ENCODE results near the gene SYNJ1.
A peak's percentile ranks its signal among the peaks of the same experiment; 100 is the strongest.
"Not testable (repeated sequence)": the region's sequence is repeated elsewhere in the genome, so short reads cannot be mapped to it uniquely, and the experiment has no call there.

SYNJ1 gene

DNA sequence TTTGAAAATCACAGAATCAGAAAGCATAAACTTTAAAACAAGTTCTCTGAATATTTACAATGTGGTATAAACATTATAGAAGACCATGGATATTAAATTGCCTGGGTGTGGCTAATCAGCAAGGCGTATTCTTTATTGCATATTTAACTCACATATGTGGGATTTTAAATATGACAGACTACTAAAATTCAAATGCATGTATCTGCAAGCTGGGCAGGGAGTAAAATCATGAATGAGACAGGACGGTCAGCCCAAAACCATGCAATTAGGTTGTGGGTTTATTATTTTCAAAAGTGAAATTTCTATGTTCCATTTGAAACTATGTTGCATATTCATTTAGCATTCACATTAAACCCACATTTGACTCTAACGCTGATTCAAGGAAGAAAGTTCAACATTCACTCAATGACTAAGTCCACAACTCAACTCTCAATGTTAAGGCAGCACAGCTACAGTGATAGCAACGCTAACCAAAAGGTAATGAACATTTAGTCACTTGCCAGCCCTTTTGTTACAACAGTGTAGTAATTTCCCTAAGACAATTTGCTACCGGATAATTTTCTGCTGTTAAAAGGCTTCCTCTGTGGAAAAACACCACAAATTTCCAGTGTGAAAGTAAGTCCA lies 6.3 kb upstream of the SYNJ1 start:
- no peak for DNase-seq

GRCh38 chr21:32733356-32733755 lies 5.5 kb upstream of the SYNJ1 start:
- no peak for DNase-seq

DNA sequence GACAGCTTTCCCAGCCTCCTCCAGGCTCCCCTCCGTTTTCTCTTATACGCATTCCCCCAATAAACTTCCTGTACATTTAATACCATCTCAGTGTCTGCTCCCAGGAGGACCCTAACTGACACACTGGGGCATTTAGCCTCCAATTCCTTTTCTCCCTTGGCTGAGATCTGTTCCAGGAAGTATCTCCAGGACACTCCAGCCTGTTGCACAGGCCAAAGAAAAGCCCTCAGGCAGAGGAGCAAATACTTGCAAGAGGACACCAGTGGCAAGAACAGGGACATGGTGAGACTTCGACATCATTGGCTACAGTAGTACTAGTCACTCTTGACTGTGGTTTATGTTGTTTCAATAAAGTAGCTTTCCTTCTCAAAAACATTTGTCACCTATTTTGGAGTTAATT lies 4.7 kb upstream of the SYNJ1 start:
- no peak for DNase-seq

DNA sequence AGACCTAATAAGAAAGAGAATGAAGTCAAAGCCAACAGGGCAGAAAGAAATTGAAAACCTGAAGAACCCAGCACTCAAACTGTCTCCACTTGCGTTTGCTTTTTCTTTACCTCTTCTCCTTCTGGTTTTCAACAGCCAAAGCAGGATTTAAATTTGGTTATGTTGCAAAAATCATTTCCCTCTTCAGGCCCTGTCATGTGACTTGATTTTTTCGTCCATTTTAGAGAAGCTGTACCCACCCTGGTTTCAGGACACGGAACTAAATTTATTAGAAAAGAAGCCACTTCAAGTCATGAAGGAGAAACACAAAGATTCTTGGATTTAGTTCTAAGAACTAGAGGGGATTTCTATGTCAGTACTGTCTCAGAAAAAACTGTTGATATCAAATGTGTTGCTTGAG lies 1.0 kb upstream of the SYNJ1 start:
- no peak for DNase-seq

- no peak for DNase-seq
These were observed 635 bp upstream of the SYNJ1 start for GRCh38 chr21:32728456-32728839.

- peak; percentile 28 for DNase-seq
These were observed 750 bp downstream of the SYNJ1 start for GRCh38 chr21:32726839-32727686.

DNA sequence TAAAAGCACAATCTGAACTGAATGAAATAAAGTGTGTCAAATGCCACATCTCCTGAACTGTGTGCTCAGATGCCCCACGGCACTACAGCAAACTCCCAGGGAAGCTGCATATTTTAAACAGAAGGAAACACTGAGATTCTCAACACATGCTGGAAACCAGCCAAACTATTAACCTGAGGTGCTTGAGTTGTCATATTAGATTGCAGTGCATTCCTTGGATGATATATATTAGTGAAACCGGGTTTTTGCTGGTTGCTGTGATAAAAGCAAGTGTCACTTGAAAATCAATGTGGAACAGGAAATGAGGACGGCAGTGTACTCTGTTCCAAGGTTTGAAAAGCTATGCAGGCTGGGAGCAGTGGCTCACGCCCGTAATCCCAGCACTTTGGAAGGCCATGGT lies 8.7 kb downstream of the SYNJ1 start:
- no peak for DNase-seq

DNA sequence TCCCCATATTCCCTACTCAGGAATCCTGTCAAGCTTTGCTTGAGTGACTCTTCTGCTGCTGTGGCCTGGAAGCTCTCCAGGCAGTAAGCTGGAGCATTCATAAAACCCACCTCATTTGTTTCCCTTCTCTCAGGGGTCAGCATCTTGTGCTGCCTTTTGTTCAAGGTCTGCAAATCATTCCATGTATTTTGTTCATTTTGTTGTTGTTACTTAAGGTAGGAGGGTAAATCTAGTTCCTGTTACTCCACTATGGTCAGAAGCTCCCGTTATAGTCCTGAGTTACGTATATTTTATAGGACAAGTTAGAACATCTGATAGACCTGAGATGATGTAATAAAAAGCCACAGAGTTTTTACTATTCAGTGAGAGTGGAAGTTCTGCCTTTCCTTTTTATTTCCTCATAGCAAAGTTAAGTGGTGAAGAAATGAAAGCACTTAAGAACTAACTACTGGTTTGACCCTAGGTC lies 9.9 kb downstream of the SYNJ1 start:
- DNase-seq: no peak

DNA sequence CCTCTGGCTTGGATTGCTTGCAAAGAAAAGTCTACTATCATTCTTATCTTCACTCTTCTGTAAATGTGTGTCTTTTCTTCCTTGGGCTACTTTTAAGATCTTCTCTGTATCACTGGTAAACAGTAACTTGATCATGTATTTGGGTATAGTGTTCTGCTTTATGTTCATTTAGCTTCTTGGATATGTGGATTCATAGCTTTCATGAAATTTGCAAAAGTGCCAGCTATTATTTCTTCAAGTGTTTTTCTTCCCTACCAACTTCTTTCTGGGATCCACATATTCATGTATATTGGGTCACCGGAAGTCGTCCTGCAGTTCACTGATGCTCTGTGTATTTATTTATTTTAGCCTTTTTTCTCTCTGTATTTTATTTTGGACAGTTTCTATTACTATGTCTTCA lies 11.3 kb downstream of the SYNJ1 start:
- DNase-seq: no peak

DNA sequence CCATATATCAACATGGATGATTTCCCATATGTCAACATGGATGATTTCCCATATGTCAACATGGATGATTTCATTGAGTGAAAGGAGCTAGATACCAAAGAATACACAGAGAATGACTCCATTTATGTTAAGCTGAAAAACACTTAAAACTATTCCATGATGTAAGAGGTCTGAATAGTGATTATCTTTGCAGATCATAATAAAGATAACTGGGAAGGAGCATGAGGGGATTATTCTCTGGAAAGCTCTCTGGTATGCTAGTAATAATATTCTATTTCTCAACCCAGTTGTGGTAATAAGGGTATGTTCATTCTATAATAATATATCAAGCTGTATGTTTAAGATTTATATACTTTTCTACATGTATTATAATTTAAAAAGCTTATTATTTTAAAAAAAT lies 14.1 kb downstream of the SYNJ1 start:
- no peak for DNase-seq

- no peak for DNase-seq
These were observed 15.2 kb downstream of the SYNJ1 start for GRCh38 chr21:32712641-32713040.

GRCh38 chr21:32712043-32712442 lies 15.8 kb downstream of the SYNJ1 start:
- DNase-seq: no peak

DNA sequence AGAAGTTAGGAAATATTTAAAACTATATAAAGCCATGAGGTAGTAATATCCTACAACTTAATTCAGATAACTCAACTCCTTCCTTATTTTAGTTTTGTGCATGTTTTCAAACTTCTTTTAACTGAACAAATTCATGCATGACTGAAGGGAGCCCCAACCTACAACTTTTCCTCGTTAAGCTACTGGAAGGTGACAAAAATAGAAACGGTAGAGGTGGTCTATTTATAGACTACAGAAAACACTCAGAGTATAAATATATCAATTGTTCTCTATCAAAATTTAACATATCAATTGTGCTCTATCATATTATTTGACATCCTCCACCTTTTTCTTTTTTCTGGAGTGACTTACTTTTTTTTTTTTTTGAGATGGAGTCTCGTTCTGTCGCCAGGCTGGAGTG lies 16.8 kb downstream of the SYNJ1 start:
- DNase-seq: no peak

- no peak for DNase-seq
These were observed 17.6 kb downstream of the SYNJ1 start for GRCh38 chr21:32710069-32710784.

DNA sequence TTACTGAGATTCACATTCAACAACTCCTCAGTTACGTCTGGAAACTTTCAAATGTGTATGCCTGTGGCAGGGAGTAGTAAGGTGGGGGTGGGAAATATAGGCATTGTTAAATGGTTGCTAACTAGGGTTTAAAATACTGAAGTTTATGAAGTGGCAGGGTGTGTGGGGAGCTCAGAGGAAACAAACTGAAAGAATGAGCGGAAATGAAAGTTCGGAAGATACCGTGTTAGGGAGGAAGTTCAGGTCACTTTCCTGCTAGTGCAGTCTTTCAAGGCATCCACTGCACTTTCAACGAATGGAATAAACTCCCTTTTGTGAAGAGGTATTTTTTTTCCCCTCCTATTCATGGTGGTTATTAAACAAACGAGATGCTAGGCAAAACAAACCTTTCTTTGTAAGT lies 19.7 kb downstream of the SYNJ1 start:
- DNase-seq: no peak

DNA sequence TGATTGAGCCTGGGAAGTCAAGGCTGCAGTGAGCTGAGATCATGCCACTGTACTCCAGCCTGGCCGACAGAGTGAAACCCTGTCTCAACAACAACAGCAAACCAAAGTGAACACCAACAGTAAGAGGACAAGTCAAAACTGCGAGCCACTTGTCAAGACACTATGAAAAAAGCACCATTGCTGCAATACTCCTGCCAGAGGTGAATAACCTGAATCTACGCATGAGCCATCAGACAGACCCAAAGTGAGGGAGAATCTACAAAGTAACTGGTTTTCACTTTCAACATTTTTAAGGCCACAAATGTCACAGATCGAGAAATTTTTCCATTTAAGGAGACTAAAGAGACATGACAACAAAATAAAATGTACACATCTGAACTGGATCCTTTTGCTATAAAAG lies 21.9 kb downstream of the SYNJ1 start:
- no peak for DNase-seq

DNA sequence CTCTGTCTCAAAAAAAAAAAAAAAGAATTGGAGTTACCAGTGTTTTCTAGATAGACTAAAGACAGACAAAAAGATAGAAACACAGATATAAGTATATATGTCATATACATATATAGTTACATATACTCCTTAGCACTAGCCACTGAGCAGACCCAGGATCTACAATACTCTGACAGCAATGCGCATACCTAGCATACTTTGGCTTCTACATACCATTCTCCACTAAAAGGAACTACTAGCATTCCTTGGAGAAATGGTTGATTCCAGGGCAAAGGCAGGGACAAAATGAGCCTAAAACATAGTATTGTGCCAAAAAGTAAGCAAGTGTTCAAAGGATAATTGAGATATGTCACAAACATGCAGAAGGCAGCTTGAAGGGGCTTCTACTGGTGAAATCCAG lies 22.7 kb downstream of the SYNJ1 start:
- peak; percentile 73 for DNase-seq

DNA sequence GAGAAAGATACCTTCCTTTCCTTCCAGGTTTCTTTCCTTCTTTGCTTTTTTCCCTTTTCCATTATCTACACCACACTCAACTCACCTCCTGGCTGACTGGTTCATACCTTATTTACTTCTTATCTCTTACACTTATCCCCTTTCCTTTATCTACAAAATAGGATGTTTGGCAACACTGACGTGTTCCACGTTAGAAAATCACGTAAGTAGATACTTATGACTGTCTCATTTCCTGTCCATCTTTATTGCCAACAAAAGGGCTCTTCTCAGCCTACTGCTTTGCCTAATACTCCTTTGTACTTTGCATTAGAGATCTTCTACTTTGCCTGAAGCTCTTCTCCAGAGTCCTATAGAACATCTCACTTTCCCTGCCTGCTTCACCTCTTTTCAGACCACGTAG lies 25.1 kb downstream of the SYNJ1 start:
- DNase-seq: peak; percentile 8

DNA sequence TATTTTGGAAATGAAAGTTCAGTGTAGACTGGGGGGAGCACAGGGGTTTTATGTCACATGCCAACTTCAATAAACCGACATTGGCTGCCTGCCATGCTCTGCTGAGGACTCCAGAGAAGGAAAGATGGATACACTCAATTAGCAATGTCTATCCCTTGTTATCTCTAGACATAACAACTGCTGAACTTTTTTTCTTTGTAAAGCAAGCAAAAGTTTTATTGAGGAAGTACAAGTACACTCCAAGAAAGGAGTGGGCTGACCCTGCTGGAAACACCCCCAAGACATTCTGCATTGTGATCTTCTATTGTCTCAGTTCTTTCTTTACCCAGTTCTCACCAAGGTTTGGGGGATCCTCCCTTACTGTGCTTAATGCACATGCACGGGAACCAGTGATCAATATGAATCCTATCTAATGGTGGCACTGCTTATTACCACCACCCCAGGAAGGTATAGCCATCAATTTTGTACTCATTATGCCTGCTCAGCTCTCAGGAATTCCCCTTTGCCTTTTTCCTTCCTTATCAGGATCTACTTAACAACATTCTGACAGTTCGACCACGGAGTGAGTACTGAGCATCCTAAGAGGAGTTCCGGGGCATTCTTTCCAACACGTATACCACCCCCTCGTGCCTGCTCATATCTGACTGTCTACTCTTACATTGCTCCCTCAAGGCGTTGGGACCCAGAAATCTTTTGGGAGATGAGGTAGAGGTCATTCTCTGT lies 28.7 kb downstream of the SYNJ1 start:
- DNase-seq: no peak

DNA sequence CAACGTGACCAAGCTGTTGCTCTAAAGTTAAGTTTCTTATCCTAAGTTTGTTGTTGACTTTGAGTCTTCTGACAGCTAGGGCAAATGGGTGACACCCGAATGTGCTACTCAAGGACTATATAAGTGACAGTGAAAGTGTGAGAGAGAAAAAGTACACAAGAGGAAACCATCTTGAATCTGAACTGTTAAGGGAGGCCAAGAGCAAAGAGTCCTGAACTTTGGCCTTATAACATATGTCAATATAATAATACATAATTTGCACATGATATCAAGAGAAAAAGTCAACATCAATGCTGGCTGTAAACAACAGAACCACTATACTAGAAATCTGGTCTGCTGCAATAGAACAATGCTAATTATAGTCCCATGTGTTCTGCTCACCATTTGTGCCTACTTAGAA lies 29.5 kb downstream of the SYNJ1 start:
- no peak for DNase-seq

GRCh38 chr21:32695482-32695881 lies 32.3 kb downstream of the SYNJ1 start:
- DNase-seq: not testable (repeated sequence)

- DNase-seq: no peak
These were observed 34.2 kb downstream of the SYNJ1 start for GRCh38 chr21:32693581-32693980.

GRCh38 chr21:32690085-32690484 lies 37.7 kb downstream of the SYNJ1 start:
- no peak for DNase-seq

Data from fibroblast of skin of back (primary cell).